ENCODE data around the gene USP47. TPM values are rescaled to one million over a fixed set of nuclear protein-coding genes. Genes with fewer than 3 reads are reported as not detected.

Gene USP47
- total and polyA plus RNA-seq, 2 experiments from 2014 or later = 35.9 to 58.8 TPM

DNA sequence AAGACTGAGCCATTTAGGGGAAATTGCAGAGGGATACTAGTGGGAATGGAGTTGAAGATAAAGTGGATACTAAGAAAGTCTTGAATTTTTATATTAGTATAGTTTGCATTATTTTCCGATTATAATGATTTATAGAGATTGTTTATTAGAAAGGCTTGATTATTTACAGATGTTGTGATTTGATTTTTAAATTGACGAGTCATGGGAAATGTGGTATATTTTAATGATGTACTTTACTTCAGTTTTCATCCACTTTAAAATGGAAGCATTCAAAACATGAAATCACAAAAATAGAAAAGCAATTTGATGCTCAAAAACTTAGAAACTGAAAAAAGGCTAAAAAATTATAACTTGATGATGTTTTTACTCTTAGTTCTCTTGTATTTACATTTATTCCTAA, 21.2 kb downstream of the USP47 start:
- H3K36me3 ChIP-seq (ENCODE audit: low read depth) = peaks cover 9% of the 10 kb centered on the region; the same call in 1 of the 2 replicates
- no peak overlapping the region for H3K4me2 ChIP-seq (ENCODE audit: unreplicated experiment)
- H3K4me3 ChIP-seq = no peak overlapping the region
- no peak overlapping the region for H3K9ac ChIP-seq
- H3K9me2 ChIP-seq (ENCODE audit: insufficient read depth) = no peaks in the 10 kb centered on the region
- DNase-seq = no peak
- H4K20me1 ChIP-seq (ENCODE audit: insufficient read depth) = peaks cover 30% of the 10 kb centered on the region; the same call in 1 of the 2 replicates
- H3K79me2 ChIP-seq (ENCODE audit: insufficient read depth) = peaks cover 100% of the 10 kb centered on the region
- TF ChIP-seq EZH2phosphoT487 (IDR thresholded peaks at IDR 0.05; ENCODE audit: insufficient read depth, low read depth) = no peak
- no peak for TF ChIP-seq EZH2 (IDR thresholded peaks at IDR 0.05; ENCODE audit: insufficient read depth, poor library complexity, severe bottlenecking)
- no peak overlapping the region for H2AFZ ChIP-seq
- H3K4me1 ChIP-seq (ENCODE audit: insufficient read depth) = peaks cover 11% of the 10 kb centered on the region; the same call in 1 of the 2 replicates
- in situ Hi-C loops (cut with MboI) = no loop called here
- H3F3A ChIP-seq (ENCODE audit: insufficient read depth) = peaks cover 12% of the 10 kb centered on the region; the same call in 1 of the 2 replicates
- H3K9me3 ChIP-seq (ENCODE audit: low read depth) = no peaks in the 10 kb centered on the region
- 48 to 54% methylated on average over 2 of the region's 2 CpGs for WGBS, 2 experiments (ENCODE audit: low coverage in 1 of 2, low lambda C conversion rate in 2 of 2, missing lambda C conversion rate in 2 of 2)
- no peaks in the 10 kb centered on the region for H3K27me3 ChIP-seq (replicated peaks; ENCODE audit: insufficient read depth)
- no peak overlapping the region for H3K27ac ChIP-seq

DNA sequence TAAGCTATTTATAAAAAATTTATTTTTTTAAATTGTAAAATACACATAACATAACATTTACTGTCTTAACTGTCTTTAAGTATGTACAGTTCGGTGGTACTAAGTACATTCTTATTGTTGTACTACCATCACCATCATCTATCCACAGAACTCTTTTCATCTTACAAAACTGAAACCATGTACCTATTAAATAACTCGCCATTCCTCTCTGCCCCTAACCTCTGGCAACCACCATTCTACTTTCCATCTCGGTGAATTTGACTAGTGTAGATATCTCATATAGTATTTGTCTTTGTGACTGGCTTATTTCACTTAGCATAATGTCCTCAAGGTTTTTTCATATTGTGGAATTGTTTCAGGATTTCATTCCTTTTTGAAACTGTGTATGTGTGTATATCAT, 22.6 kb downstream of the USP47 start:
- H3K4me1 ChIP-seq (ENCODE audit: insufficient read depth) = peaks cover 11% of the 10 kb centered on the region; the same call in 1 of the 2 replicates
- peaks cover 100% of the 10 kb centered on the region for H3K79me2 ChIP-seq (ENCODE audit: insufficient read depth)
- peaks cover 17% of the 10 kb centered on the region; the same call in 1 of the 2 replicates for H4K20me1 ChIP-seq (ENCODE audit: insufficient read depth)
- H3K4me2 ChIP-seq (ENCODE audit: unreplicated experiment) = no peak overlapping the region
- no peak for DNase-seq
- WGBS, 2 experiments (ENCODE audit: low coverage in 1 of 2, low lambda C conversion rate in 2 of 2, missing lambda C conversion rate in 2 of 2) = 86% methylated on average over 3 of the region's 3 CpGs
- no peaks in the 10 kb centered on the region for H3K9me3 ChIP-seq (ENCODE audit: low read depth)
- no peak overlapping the region for H3K27ac ChIP-seq
- H3F3A ChIP-seq (ENCODE audit: insufficient read depth) = peaks cover 12% of the 10 kb centered on the region; the same call in 1 of the 2 replicates
- H2AFZ ChIP-seq = no peak overlapping the region
- TF ChIP-seq EZH2phosphoT487 (IDR thresholded peaks at IDR 0.05; ENCODE audit: insufficient read depth, low read depth) (no peak), EZH2 (IDR thresholded peaks at IDR 0.05; ENCODE audit: insufficient read depth, poor library complexity, severe bottlenecking) (no peak)
- H3K36me3 ChIP-seq (ENCODE audit: low read depth) = peaks cover 9% of the 10 kb centered on the region; the same call in 1 of the 2 replicates
- in situ Hi-C loops (cut with MboI) = no loop called here
- no peaks in the 10 kb centered on the region for H3K27me3 ChIP-seq (replicated peaks; ENCODE audit: insufficient read depth)
- H3K9me2 ChIP-seq (ENCODE audit: insufficient read depth) = no peaks in the 10 kb centered on the region
- H3K9ac ChIP-seq = no peak overlapping the region
- H3K4me3 ChIP-seq = no peak overlapping the region

DNA sequence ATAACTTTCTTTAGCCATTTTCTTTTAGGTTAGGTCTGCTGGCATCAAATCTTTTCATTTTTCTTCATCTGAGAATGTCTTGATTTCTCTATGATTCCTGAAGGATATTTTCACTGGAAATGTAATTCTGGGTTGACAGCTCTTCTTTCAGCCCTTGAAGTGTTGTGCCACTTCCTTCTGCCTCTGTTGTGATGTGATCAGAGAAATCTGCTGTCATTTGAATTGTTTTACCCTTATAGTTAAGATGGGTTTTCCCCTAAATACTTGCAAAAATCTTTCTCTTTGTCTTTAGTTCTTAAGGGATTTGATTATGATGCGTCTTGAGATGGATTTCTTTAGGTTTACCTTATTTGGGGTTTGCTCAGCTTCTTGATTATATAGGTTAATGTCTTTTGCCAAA, 23.0 kb downstream of the USP47 start:
- Histone ChIP-seq H3K36me3 (ENCODE audit: low read depth) (peaks cover 9% of the 10 kb centered on the region; the same call in 1 of the 2 replicates), H3K27ac (no peak overlapping the region), H3K27me3 (replicated peaks; ENCODE audit: insufficient read depth) (no peaks in the 10 kb centered on the region), H2AFZ (no peak overlapping the region), H3K79me2 (ENCODE audit: insufficient read depth) (peaks cover 100% of the 10 kb centered on the region), H3K9me3 (ENCODE audit: low read depth) (no peaks in the 10 kb centered on the region), H3K4me3 (no peak overlapping the region), H4K20me1 (ENCODE audit: insufficient read depth) (peaks cover 17% of the 10 kb centered on the region; the same call in 1 of the 2 replicates), H3K4me1 (ENCODE audit: insufficient read depth) (peaks cover 11% of the 10 kb centered on the region; the same call in 1 of the 2 replicates), H3K4me2 (ENCODE audit: unreplicated experiment) (no peak overlapping the region), H3K9ac (no peak overlapping the region), H3F3A (ENCODE audit: insufficient read depth) (peaks cover 12% of the 10 kb centered on the region; the same call in 1 of the 2 replicates), H3K9me2 (ENCODE audit: insufficient read depth) (no peaks in the 10 kb centered on the region)
- in situ Hi-C loops (cut with MboI) = no loop called here
- WGBS, 2 experiments (ENCODE audit: low coverage in 1 of 2, low lambda C conversion rate in 2 of 2, missing lambda C conversion rate in 2 of 2) = 96 to 100% methylated on average over 1 of the region's 1 CpG
- TF ChIP-seq EZH2 (IDR thresholded peaks at IDR 0.05; ENCODE audit: insufficient read depth, poor library complexity, severe bottlenecking) (no peak), EZH2phosphoT487 (IDR thresholded peaks at IDR 0.05; ENCODE audit: insufficient read depth, low read depth) (no peak)
- DNase-seq = no peak

DNA sequence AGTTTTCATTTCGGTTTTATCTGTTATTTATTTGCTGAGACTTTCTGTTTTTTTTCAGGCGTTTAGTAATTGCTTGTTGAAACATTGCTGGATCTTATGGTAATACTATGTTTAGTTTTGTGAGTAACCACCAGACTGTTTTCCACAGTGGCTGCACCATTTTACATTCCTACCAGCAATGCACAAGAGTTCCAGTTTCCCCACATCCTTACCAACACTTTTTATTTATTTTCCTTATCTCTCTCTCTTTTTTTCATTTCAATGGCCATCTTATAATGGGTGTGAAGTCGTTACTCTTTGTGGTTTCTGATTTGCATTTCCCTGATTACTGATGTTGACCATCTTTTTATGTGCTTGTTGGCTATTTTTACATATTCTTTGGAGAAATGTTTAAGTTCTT, 23.7 kb downstream of the USP47 start:
- TF ChIP-seq EZH2phosphoT487 (IDR thresholded peaks at IDR 0.05; ENCODE audit: insufficient read depth, low read depth) (no peak), EZH2 (IDR thresholded peaks at IDR 0.05; ENCODE audit: insufficient read depth, poor library complexity, severe bottlenecking) (no peak)
- H3K27ac ChIP-seq = no peak overlapping the region
- H3K4me1 ChIP-seq (ENCODE audit: insufficient read depth) = peaks cover 7% of the 10 kb centered on the region; the same call in 1 of the 2 replicates
- peaks cover 9% of the 10 kb centered on the region; the same call in 1 of the 2 replicates for H3K36me3 ChIP-seq (ENCODE audit: low read depth)
- in situ Hi-C loops (cut with MboI) = no loop called here
- H3K9ac ChIP-seq = no peak overlapping the region
- no peak overlapping the region for H2AFZ ChIP-seq
- DNase-seq = no peak
- H3K4me3 ChIP-seq = no peak overlapping the region
- H3K27me3 ChIP-seq (replicated peaks; ENCODE audit: insufficient read depth) = no peaks in the 10 kb centered on the region
- WGBS, 2 experiments (ENCODE audit: low coverage in 1 of 2, low lambda C conversion rate in 2 of 2, missing lambda C conversion rate in 2 of 2) = 81 to 84% methylated on average over 3 of the region's 3 CpGs
- H3F3A ChIP-seq (ENCODE audit: insufficient read depth) = peaks cover 12% of the 10 kb centered on the region; the same call in 1 of the 2 replicates
- H3K9me2 ChIP-seq (ENCODE audit: insufficient read depth) = no peaks in the 10 kb centered on the region
- H3K4me2 ChIP-seq (ENCODE audit: unreplicated experiment) = no peak overlapping the region
- H4K20me1 ChIP-seq (ENCODE audit: insufficient read depth) = peaks cover 17% of the 10 kb centered on the region; the same call in 1 of the 2 replicates
- peaks cover 100% of the 10 kb centered on the region for H3K79me2 ChIP-seq (ENCODE audit: insufficient read depth)
- no peaks in the 10 kb centered on the region for H3K9me3 ChIP-seq (ENCODE audit: low read depth)

All from GM23248 (cell line).